CD8-positive, alpha-beta memory T cell (primary cell): ENCODE data around the gene RCAN3. TPM values are rescaled to one million over a fixed set of nuclear protein-coding genes. Genes with fewer than 3 reads are reported as not detected.

Source experiments
- CTCF ChIA-PET: fragments of 350-600 bp; sonication (Branson Sonifier 250); formaldehyde crosslinking; loops from one replicate; lab custom pipeline; 2021; ENCODE audit warnings: antibody characterized with exemption; lab: Charles Lee
- POLR2A ChIA-PET: fragments of 350-600 bp; sonication (Branson Sonifier 250); formaldehyde crosslinking; loops from one replicate; lab custom pipeline; 2021; ENCODE audit warnings: antibody characterized with exemption; lab: Charles Lee
- DNase-seq, 5 donors: peaks; one replicate each; pipeline versions ENCODE4 v3.0.0 to v3.0.0-alpha.2; 2020 to 2022; ENCODE audit warnings: mixed read lengths in 1 of 5
- H3K27ac ChIP-seq: one replicate; pipeline ENCODE4 v1.7.0; 2013; ENCODE audit warnings: low read depth, mild to moderate bottlenecking, low read length, moderate library complexity
- H3K27me3 ChIP-seq: 2 replicates; pipeline ENCODE4 v1.7.0; 2013; ENCODE audit warnings: low read length, mild to moderate bottlenecking; ENCODE audit not compliant: insufficient read depth, poor library complexity, severe bottlenecking
- H3K36me3 ChIP-seq: 2 replicates; pipeline ENCODE4 v1.7.0; 2013; ENCODE audit warnings: mild to moderate bottlenecking, low read length, moderate library complexity; ENCODE audit not compliant: insufficient read depth
- H3K4me1 ChIP-seq: 2 replicates; pipeline ENCODE4 v1.7.0; 2013; ENCODE audit warnings: mild to moderate bottlenecking, low read length, moderate library complexity; ENCODE audit not compliant: insufficient read depth
- H3K4me3 ChIP-seq: 2 replicates; pipeline ENCODE4 v1.7.0; 2013; ENCODE audit warnings: mild to moderate bottlenecking, low read length
- H3K9me3 ChIP-seq: 2 replicates; pipeline ENCODE4 v1.7.0; 2013; ENCODE audit warnings: mild to moderate bottlenecking, low read length
- H3K27ac Mint-ChIP-seq, 8 donors: one replicate each; pipeline ENCODE4 v1.8.0; 2020 to 2021; ENCODE audit warnings: mixed read lengths in 8 of 8, mild to moderate bottlenecking in 6 of 8, inconsistent platforms in 3 of 8, moderate library complexity in 3 of 8
- H3K27me3 Mint-ChIP-seq, 2 donors: one replicate each; pipeline ENCODE4 v1.8.0; 2020 to 2021; ENCODE audit warnings: mixed read lengths in 2 of 2, mild to moderate bottlenecking in 1 of 2, moderate library complexity in 1 of 2
- H3K36me3 Mint-ChIP-seq, 3 donors: one replicate each; pipeline ENCODE4 v1.8.0; 2020 to 2021; ENCODE audit warnings: mixed read lengths in 3 of 3, inconsistent platforms in 1 of 3, mild to moderate bottlenecking in 1 of 3
- H3K4me1 Mint-ChIP-seq, 3 donors: one replicate each; pipeline ENCODE4 v1.8.0; 2020 to 2021; ENCODE audit warnings: mixed read lengths in 3 of 3, inconsistent platforms in 1 of 3, mild to moderate bottlenecking in 1 of 3
- H3K4me3 Mint-ChIP-seq, 7 donors: one replicate each; pipeline ENCODE4 v1.8.0; 2020 to 2021; ENCODE audit warnings: mixed read lengths in 7 of 7, mild to moderate bottlenecking in 6 of 7, moderate library complexity in 4 of 7, inconsistent platforms in 2 of 7
- H3K9me3 Mint-ChIP-seq, 5 donors: one replicate each; pipeline ENCODE4 v1.8.0; 2020 to 2022; ENCODE audit warnings: mixed read lengths in 5 of 5, mild to moderate bottlenecking in 3 of 5, moderate library complexity in 2 of 5, inconsistent platforms in 1 of 5
- polyA plus RNA-seq: library from polyadenylated mRNA; unstranded; fragments of 300-500 nt; fragmentation: Illumina TruSeq; gene quantifications from one replicate; pipeline ENCODE4 v1.2.3, GENCODE V29; 2021
- total RNA-seq, 2 experiments: library from RNA; stranded (reverse); gene quantifications; one replicate each; pipeline ENCODE4 v1.2.3, GENCODE V29; 2021

RCAN3 gene
- total and polyA plus RNA-seq, 3 experiments from 2014 or later: 62.6 to 66.7 (median 64.0) TPM

DNA sequence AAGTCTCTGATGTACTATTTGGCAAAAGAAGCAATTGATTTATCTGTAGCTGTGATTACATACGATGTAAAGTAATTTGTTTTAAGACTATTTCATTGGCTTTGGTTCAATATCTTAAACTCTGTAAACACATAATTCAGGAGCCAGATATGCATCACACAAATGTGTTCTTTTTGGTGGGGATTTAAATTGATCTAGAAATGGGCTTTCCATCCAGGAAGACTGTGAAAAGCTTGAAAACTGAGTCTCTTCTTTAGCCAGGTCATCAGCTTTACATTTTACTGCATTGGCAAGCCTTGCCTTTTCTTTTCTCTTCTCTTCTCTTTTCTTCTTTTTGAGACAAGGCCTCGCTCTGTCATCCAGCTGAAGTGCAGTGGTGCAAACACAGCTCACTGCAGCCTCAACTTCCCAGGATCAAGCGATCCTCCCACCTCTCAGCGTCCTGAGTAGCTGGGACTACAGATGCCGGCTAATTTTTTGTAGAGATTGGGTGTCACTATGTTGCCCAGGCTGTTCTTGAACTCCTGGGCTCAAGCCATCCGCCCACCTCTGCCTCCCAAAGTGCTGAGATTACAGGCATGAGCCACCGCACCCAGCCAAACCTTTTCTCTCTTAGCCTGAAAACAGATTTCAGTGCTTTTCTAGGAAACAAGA, 1.4 kb downstream of the RCAN3 start:
- peak in 1 of 5 donors; percentile 33 for DNase-seq
- POLR2A ChIA-PET: interaction anchor here (0.9 to 4.0 kb wide), 4 partner anchors 18 to 88 kb away, joined by 3 to 43 read pairs (median 9); partner anchors contain the start of gene NIPAL3
- H3K4me3 ChIP-seq: peak overlapping the region; percentile 93

DNA sequence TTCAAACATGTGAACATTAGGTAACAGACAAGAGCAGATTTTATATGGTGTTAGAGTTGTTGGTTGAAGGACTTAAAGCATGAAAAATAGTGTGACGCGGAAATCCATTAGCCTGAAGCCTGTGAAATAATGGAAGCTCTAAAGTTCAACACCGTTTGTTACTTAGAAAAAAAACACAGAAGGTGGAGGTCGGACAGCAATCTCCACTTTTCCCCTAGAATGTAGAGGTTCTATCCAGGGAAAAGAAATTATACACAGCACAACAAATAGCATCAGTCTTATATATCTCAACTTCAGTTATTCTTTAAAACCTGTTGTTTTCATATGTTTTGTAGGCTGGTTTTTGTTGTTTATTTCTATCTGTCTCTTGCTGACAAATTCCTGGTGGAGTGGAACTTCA, 1.9 kb downstream of the RCAN3 start:
- Histone ChIP-seq H3K36me3 (peaks cover 6% of the 10 kb centered on the region), H3K27me3 (no peaks in the 10 kb centered on the region), H3K9me3 (no peaks in the 10 kb centered on the region), H3K27ac (no peak overlapping the region), H3K4me1 (peaks cover 56% of the 10 kb centered on the region), H3K4me3 (peak overlapping the region; percentile 93)
- CTCF ChIA-PET: interaction anchor here (0.7 to 4.6 kb wide), 9 partner anchors 18 to 1579 kb away, joined by 3 to 26 read pairs (median 5); partner anchors contain the start of genes NCMAP and NIPAL3
- H3K4me3 Mint-ChIP-seq: peak overlapping the region; percentile 93 to 99 (median 98)
- peak in 1 of 5 donors; percentile 21 for DNase-seq
- peaks cover 0 to 8% of the 10 kb centered on the region in 2 donors for H3K27me3 Mint-ChIP-seq
- H3K27ac Mint-ChIP-seq: peak overlapping the region; percentile 95 to 100 (median 98)
- POLR2A ChIA-PET: interaction anchor here (0.6 to 4.0 kb wide), 10 partner anchors 17 to 1789 kb away, joined by 3 to 43 read pairs (median 6); partner anchors contain the start of genes NIPAL3 and SRRM1
- H3K9me3 Mint-ChIP-seq: peaks cover 0 to 2% (median 0%) of the 10 kb centered on the region in 5 donors
- peaks cover 78 to 85% (median 84%) of the 10 kb centered on the region in 3 donors for H3K4me1 Mint-ChIP-seq
- H3K36me3 Mint-ChIP-seq: peaks cover 0 to 35% (median 10%) of the 10 kb centered on the region in 3 donors

More for the DNA sequence above, 1.4 kb downstream of the RCAN3 start:
- H3K4me3 Mint-ChIP-seq: peak overlapping the region; percentile 93 to 99 (median 98)
- peaks cover 78 to 85% (median 84%) of the 10 kb centered on the region in 3 donors for H3K4me1 Mint-ChIP-seq
- H3K27ac Mint-ChIP-seq: peak overlapping the region; percentile 95 to 100 (median 98)
- Histone ChIP-seq H3K27me3 (no peaks in the 10 kb centered on the region), H3K9me3 (no peaks in the 10 kb centered on the region), H3K36me3 (peaks cover 5% of the 10 kb centered on the region), H3K4me1 (peaks cover 54% of the 10 kb centered on the region), H3K27ac (peak overlapping the region; percentile 66)
- CTCF ChIA-PET: interaction anchor here (1.2 to 4.6 kb wide), 7 partner anchors 18 to 89 kb away, joined by 3 to 26 read pairs (median 5); partner anchors contain the start of genes NIPAL3 and STPG1
- peaks cover 0 to 29% (median 4%) of the 10 kb centered on the region in 3 donors for H3K36me3 Mint-ChIP-seq
- H3K27me3 Mint-ChIP-seq: peaks cover 0 to 9% of the 10 kb centered on the region in 2 donors
- H3K9me3 Mint-ChIP-seq: peaks cover 0 to 2% (median 0%) of the 10 kb centered on the region in 5 donors

DNA sequence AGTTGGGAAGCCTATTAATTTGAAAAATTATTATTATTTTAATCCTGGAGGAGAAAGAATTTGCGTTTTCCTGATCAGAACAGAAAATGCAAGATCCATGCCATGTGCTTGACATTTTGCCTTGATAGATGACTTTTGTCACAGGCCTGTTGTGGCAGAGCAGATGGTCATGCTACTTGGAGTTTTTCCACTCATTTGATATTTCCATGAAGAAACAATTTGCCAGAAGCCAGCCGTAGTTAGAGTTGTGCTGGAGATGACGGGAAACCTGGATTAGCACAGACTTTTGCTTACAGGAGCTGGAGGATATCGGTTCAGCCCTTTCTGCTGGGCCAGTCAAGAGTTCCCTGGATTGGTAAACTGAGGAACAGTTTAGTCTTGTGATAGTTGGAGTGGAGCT, 3.2 kb downstream of the RCAN3 start:
- CTCF ChIA-PET: interaction anchor here (1.3 to 2.1 kb wide), 7 partner anchors 16 to 90 kb away, joined by 3 to 10 read pairs (median 6); partner anchors contain the start of genes NCMAP and NIPAL3

DNA sequence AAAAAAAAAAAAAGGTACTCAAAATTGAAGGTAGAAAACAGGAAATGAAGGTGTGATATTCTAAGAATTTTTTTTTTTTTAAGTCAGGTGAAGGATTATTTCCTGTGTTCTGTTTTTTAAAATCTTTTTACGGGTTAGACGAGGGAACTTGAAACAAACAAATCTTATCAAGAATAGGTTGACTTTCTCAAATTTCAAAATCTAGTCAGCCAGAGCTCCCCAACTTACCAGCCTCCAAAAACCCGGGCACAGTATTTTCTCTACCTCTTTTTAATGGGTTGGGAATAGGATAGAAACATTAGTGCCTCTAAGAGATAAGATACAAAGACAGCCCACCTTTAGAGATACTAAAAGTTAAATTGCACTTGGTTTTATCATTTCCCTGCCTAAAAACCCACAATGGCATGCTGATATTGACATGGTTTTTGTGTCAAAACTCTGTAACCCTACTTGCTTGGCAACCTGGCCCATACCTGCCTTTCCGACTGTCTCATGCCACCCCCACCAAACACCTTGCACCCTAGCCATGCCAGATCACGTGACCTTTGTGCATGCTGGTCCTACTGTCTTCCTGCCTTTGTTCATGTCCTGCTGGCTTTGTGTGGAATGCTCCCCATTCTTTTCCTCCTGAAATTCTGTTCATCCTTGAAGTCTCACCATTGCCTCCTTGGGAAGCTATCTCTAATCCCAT, 4.2 kb downstream of the RCAN3 start:
- Mint-ChIP-seq H3K27ac (peak overlapping the region; percentile 74 to 99 (median 94)), H3K9me3 (peaks cover 0 to 2% (median 0%) of the 10 kb centered on the region in 5 donors), H3K4me3 (peak overlapping the region; percentile 71 to 86 (median 79)), H3K36me3 (peaks cover 0 to 52% (median 18%) of the 10 kb centered on the region in 3 donors), H3K4me1 (peaks cover 78 to 86% (median 86%) of the 10 kb centered on the region in 3 donors), H3K27me3 (peaks cover 0 to 6% of the 10 kb centered on the region in 2 donors)
- Histone ChIP-seq H3K27me3 (no peaks in the 10 kb centered on the region), H3K4me1 (peaks cover 61% of the 10 kb centered on the region), H3K36me3 (peaks cover 18% of the 10 kb centered on the region), H3K4me3 (peak overlapping the region; percentile 76), H3K27ac (peak overlapping the region; percentile 27), H3K9me3 (no peaks in the 10 kb centered on the region)
- DNase-seq: peak in 3 of 5 donors; percentile 60 to 84 (median 73)
- ChIA-PET CTCF (interaction anchor here (0.7 to 2.1 kb wide), 8 partner anchors 11 to 91 kb away, joined by 3 to 10 read pairs (median 5); partner anchors contain the start of gene NIPAL3), POLR2A (interaction anchor here (0.6 to 1.7 kb wide), 6 partner anchors 21 to 417 kb away, joined by 3 to 10 read pairs (median 4); no protein-coding TSS in a partner anchor)

More for the DNA sequence above, 3.2 kb downstream of the RCAN3 start:
- no peak overlapping the region for H3K27ac ChIP-seq
- H3K4me1 ChIP-seq: peaks cover 61% of the 10 kb centered on the region
- Mint-ChIP-seq H3K27me3 (peaks cover 0 to 6% of the 10 kb centered on the region in 2 donors), H3K27ac (peak overlapping the region in 7 of 8 donors; percentile 49 to 99 (median 84)), H3K36me3 (peaks cover 0 to 44% (median 14%) of the 10 kb centered on the region in 3 donors), H3K9me3 (peaks cover 0 to 2% (median 0%) of the 10 kb centered on the region in 5 donors), H3K4me1 (peaks cover 81 to 87% (median 86%) of the 10 kb centered on the region in 3 donors), H3K4me3 (peak overlapping the region; percentile 53 to 86 (median 74))
- peak overlapping the region; percentile 68 for H3K4me3 ChIP-seq
- H3K9me3 ChIP-seq: no peaks in the 10 kb centered on the region
- DNase-seq: no peak
- no peaks in the 10 kb centered on the region for H3K27me3 ChIP-seq
- peaks cover 12% of the 10 kb centered on the region for H3K36me3 ChIP-seq
- POLR2A ChIA-PET: interaction anchor here (0.6 to 2.5 kb wide), 3 partner anchors 22 to 137 kb away, joined by 3 to 10 read pairs (median 4); partner anchors contain the start of gene SRRM1

DNA sequence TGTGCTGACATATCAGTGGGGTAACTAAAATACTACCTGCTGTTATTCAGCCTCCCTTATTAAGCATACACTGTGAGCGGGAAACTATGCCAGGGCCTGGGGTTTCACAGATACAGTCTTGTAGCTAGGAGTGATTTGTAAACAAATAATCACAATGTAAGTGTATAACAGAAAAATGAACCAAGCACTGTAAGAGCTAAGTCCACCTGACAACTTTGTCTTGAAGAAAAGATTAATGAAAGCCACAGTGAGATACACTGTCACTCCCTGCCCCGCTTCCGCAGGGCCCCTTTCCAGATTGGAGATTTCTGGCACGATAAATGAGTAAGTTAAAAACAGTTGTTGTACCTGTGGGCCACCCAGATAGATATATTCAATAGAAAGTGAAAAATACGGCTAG, 4.8 kb downstream of the RCAN3 start:
- peak overlapping the region; percentile 27 for H3K27ac ChIP-seq
- Mint-ChIP-seq H3K4me3 (peak overlapping the region; percentile 71 to 86 (median 79)), H3K4me1 (peaks cover 76 to 89% (median 87%) of the 10 kb centered on the region in 3 donors), H3K36me3 (peaks cover 0 to 52% (median 19%) of the 10 kb centered on the region in 3 donors), H3K27ac (peak overlapping the region; percentile 74 to 99 (median 94)), H3K9me3 (peaks cover 0 to 2% (median 0%) of the 10 kb centered on the region in 5 donors), H3K27me3 (peaks cover 0 to 6% of the 10 kb centered on the region in 2 donors)
- ChIA-PET CTCF (interaction anchor here (1.0 to 1.5 kb wide), 4 partner anchors 11 to 80 kb away, joined by 3 to 5 read pairs (median 4); no protein-coding TSS in a partner anchor), POLR2A (interaction anchor here (1.1 to 1.7 kb wide), 3 partner anchors 20 to 26 kb away, joined by 3 to 4 read pairs (median 4); no protein-coding TSS in a partner anchor)
- H3K4me3 ChIP-seq: peak overlapping the region; percentile 76
- H3K27me3 ChIP-seq: no peaks in the 10 kb centered on the region
- no peaks in the 10 kb centered on the region for H3K9me3 ChIP-seq
- DNase-seq: peak in 4 of 5 donors; percentile 20 to 71 (median 54)
- H3K4me1 ChIP-seq: peaks cover 66% of the 10 kb centered on the region
- H3K36me3 ChIP-seq: peaks cover 18% of the 10 kb centered on the region

DNA sequence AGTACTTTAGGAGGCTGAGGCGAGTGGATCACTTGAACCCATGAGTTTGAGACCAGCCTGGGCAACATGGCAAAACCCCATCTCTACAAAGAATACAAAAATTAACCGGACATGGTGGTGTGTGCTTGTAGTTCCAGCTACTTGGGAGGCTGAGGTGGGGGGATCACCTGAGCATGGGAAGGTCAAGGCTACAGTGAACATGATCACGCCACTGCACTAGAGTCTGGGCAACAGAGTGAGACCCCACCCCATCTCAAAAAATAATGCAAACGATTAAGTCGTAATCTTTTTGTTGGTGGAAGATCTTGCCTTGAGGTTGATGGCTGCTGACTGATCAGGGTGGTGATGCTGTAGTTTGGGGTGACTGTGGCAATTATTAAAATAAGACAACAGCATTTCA, 6.3 kb downstream of the RCAN3 start:
- CTCF ChIA-PET: interaction anchor here (1.5 kb wide), 1 partner anchor 19 kb away, joined by 4 read pairs; no protein-coding TSS in a partner anchor
- Mint-ChIP-seq H3K27me3 (peaks cover 0 to 2% of the 10 kb centered on the region in 2 donors), H3K27ac (peak overlapping the region in 7 of 8 donors; percentile 70 to 99 (median 89)), H3K4me1 (peaks cover 76 to 94% (median 91%) of the 10 kb centered on the region in 3 donors), H3K4me3 (peak overlapping the region in 5 of 7 donors; percentile 12 to 41 (median 26)), H3K36me3 (peaks cover 0 to 53% (median 19%) of the 10 kb centered on the region in 3 donors), H3K9me3 (no peaks in the 10 kb centered on the region)
- POLR2A ChIA-PET: no interaction called here
- Histone ChIP-seq H3K36me3 (peaks cover 21% of the 10 kb centered on the region), H3K27ac (no peak overlapping the region), H3K4me1 (peaks cover 81% of the 10 kb centered on the region), H3K4me3 (peak overlapping the region; percentile 76), H3K9me3 (no peaks in the 10 kb centered on the region), H3K27me3 (no peaks in the 10 kb centered on the region)
- no peak for DNase-seq

DNA sequence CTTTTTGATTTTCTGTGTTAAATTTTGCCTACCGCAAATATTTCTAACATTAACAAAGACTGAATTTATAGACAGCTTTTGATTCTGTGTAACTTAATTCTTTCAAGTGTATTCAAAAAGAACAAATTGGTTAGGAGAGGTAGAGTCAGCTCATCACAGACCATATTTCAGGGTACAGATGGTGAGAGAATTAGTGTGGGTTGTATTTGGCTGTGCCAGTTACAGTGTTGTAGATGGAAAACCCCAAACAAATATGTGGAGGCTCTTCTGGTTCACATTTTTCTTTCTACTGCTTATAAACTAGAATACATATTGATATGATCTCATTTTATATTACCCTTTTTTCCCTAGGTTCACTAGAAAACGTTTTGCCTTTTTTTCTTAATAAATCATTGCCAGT, 11.1 kb downstream of the RCAN3 start:
- peaks cover 54 to 86% (median 75%) of the 10 kb centered on the region in 3 donors for H3K4me1 Mint-ChIP-seq
- DNase-seq: no peak
- ChIA-PET POLR2A (no interaction called here), CTCF (no interaction called here)
- no peaks in the 10 kb centered on the region for H3K27me3 Mint-ChIP-seq
- Histone ChIP-seq H3K9me3 (no peaks in the 10 kb centered on the region), H3K4me3 (no peak overlapping the region), H3K4me1 (peaks cover 73% of the 10 kb centered on the region), H3K27me3 (no peaks in the 10 kb centered on the region), H3K27ac (no peak overlapping the region), H3K36me3 (peaks cover 24% of the 10 kb centered on the region)
- peak overlapping the region in 4 of 8 donors; percentile 0 to 46 (median 36) for H3K27ac Mint-ChIP-seq
- H3K36me3 Mint-ChIP-seq: peaks cover 4 to 74% (median 27%) of the 10 kb centered on the region in 3 donors
- H3K9me3 Mint-ChIP-seq: no peaks in the 10 kb centered on the region
- peak overlapping the region in 1 of 7 donors; percentile 33 for H3K4me3 Mint-ChIP-seq
